SH-SY5Y (cell line): Measurements from ENCODE around the gene TENT5C.

Experiments used
- GATA2 ChIP-seq: IDR thresholded peaks from 2 replicates; pipeline ENCODE4 v1.6.1; 2011; ENCODE audit warnings: mild to moderate bottlenecking, low read depth, low read length
- GATA3 ChIP-seq: IDR thresholded peaks from 2 replicates; pipeline ENCODE4 v1.6.1; 2011; ENCODE audit warnings: low read depth, mild to moderate bottlenecking, low read length, moderate library complexity

Gene TENT5C

GRCh38 chr1:117599286-117600221, 6.3 kb upstream of the TENT5C start:
- no peak for TF ChIP-seq GATA2
- no peak for TF ChIP-seq GATA3

- TF ChIP-seq GATA2 (no peak), GATA3 (no peak)
Observed at GRCh38 chr1:117600325-117600943, 5.4 kb upstream of the TENT5C start.

GRCh38 chr1:117600966-117601365, 4.9 kb upstream of the TENT5C start:
- TF ChIP-seq GATA3 (no peak), GATA2 (no peak)

- no peak for TF ChIP-seq GATA3
Observed at GRCh38 chr1:117602862-117603261, 3.0 kb upstream of the TENT5C start.

GRCh38 chr1:117605164-117605773, 579 bp upstream of the TENT5C start:
- peak; percentile 87 for TF ChIP-seq GATA2
- peak; percentile 61 for TF ChIP-seq GATA3

- TF ChIP-seq GATA2 (no peak), GATA3 (no peak)
Observed at GRCh38 chr1:117606649-117607430, 992 bp downstream of the TENT5C start.

GRCh38 chr1:117607471-117607870, 1.6 kb downstream of the TENT5C start:
- TF ChIP-seq GATA3, result no peak
- no peak for TF ChIP-seq GATA2

GRCh38 chr1:117608115-117608615, 2.3 kb downstream of the TENT5C start:
- TF ChIP-seq GATA3 (no peak), GATA2 (no peak)

- TF ChIP-seq GATA3, result no peak
- TF ChIP-seq GATA2, result no peak
Observed at GRCh38 chr1:117608758-117609157, 2.9 kb downstream of the TENT5C start.

- TF ChIP-seq GATA2 (no peak), GATA3 (no peak)
Observed at GRCh38 chr1:117609471-117609911, 3.6 kb downstream of the TENT5C start.

GRCh38 chr1:117610036-117610435, 4.2 kb downstream of the TENT5C start:
- TF ChIP-seq GATA3, result no peak
- no peak for TF ChIP-seq GATA2

- TF ChIP-seq GATA3 (no peak), GATA2 (no peak)
Observed at GRCh38 chr1:117611121-117611601, 5.3 kb downstream of the TENT5C start.

GRCh38 chr1:117611894-117612483, 6.1 kb downstream of the TENT5C start:
- no peak for TF ChIP-seq GATA2
